Measurements from ENCODE around the gene ZDHHC6. TPM values are rescaled to one million over a fixed set of nuclear protein-coding genes. Genes with fewer than 3 reads are reported as not detected.

The ZDHHC6 gene
- total and polyA plus RNA-seq, 2 of the 8 experiments (the other 6 are each of a cell fraction or from before 2014, with no cell fraction given): 13.6 to 27.4 TPM

DNA sequence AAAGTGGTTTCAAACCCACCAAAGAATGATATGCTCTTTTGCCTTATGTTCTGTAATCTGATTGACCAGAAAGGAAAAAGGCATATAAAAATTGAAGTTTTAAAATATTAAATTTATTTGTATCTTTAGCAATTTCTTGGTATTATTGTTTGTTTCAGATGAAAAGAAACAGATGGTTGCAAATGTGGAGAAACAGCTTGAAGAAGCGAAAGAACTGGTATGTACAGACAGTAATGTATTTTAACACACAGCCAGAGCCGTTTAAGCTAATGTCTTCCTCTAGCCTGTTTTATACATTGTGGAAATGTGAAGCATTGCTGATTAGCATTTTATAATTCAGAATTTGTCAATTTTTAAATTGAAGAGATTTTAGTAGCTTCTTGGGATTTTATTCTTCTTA, 13.7 kb upstream of the ZDHHC6 start:
- ChIA-PET POLR2A (ENCODE audit: partially characterized antibody) (interaction anchor here (2.1 kb wide), 1 partner anchor 14 kb away, joined by 7 read pairs; the partner anchor contains the start of genes VTI1A and ZDHHC6), CTCF (ENCODE audit: partially characterized antibody) (interaction anchor here (1.0 to 1.8 kb wide), 2 partner anchors 12 to 13 kb away, joined by 5 to 6 read pairs; no protein-coding TSS in a partner anchor)
- Histone ChIP-seq H2BK5ac (ENCODE audit: low read depth, low read length) (no peak overlapping the region), H4K5ac (ENCODE audit: insufficient read length, low read depth, low read length) (no peak overlapping the region), H2AFZ (ENCODE audit: low read length) (no peak overlapping the region), H4K8ac (ENCODE audit: extremely low read depth, insufficient read depth, low read length) (no peak overlapping the region), H3K56ac (replicated peaks; ENCODE audit: insufficient read length, low read depth, low read length) (no peak overlapping the region), H3K4me3 (ENCODE audit: extremely low read depth in 1 of 4, insufficient read depth in 2 of 4, low read depth in 3 of 4, low read length in 4 of 4) (no peak overlapping the region), H3K14ac (ENCODE audit: insufficient read length) (no peak overlapping the region), H3K4ac (replicated peaks; ENCODE audit: insufficient read length, low read depth, low read length) (no peak overlapping the region), H3K36me3 (ENCODE audit: control insufficient read depth in 2 of 4, insufficient read depth in 4 of 4, low read length in 3 of 4) (peaks cover 0 to 19% (median 9%) of the 10 kb centered on the region in 4 experiments; a peak in 4 of 8 replicates), H3K79me1 (ENCODE audit: low read depth, low read length) (no peaks in the 10 kb centered on the region; the same call in 1 of the 2 replicates), H3K79me2 (ENCODE audit: control insufficient read depth in 1 of 2, insufficient read depth in 2 of 2, low read length in 2 of 2) (no peaks in the 10 kb centered on the region), H3K9me3 (ENCODE audit: insufficient read depth in 2 of 2, low read depth in 1 of 2, low read length in 1 of 2) (0 out of 4 replicates have a peak, but pooled peaks cover 0 to 3% of the 10 kb centered on the region in 2 experiments), H2BK15ac (ENCODE audit: low read length) (no peak overlapping the region), H2BK12ac (ENCODE audit: low read depth, low read length) (no peak overlapping the region), H4K20me1 (replicated peaks in 1 of 2; ENCODE audit: control insufficient read depth in 1 of 2, insufficient read depth in 2 of 2, low read length in 2 of 2) (no peaks in the 10 kb centered on the region), H3K27me3 (replicated peaks in 1 of 4; ENCODE audit: control insufficient read depth in 3 of 4, extremely low read depth in 1 of 4, insufficient read depth in 3 of 4, low read length in 3 of 4) (no peaks in the 10 kb centered on the region), H4K91ac (replicated peaks; ENCODE audit: insufficient read length, low read length) (no peak overlapping the region), H3K4me2 (ENCODE audit: insufficient read depth in 1 of 2, low read depth in 2 of 2, low read length in 2 of 2) (no peak overlapping the region), H3K23me2 (ENCODE audit: low read depth, low read length) (no peaks in the 10 kb centered on the region), H2AK5ac (ENCODE audit: low read depth, low read length) (no peak overlapping the region), H3K4me1 (replicated peaks in 1 of 4; ENCODE audit: control insufficient read depth in 3 of 4, insufficient read depth in 4 of 4, low read length in 3 of 4) (no peaks in the 10 kb centered on the region), H3K18ac (ENCODE audit: extremely low read depth, low read length) (no peak overlapping the region), H2BK20ac (ENCODE audit: low read length) (no peak overlapping the region), H3K23ac (ENCODE audit: insufficient read length) (no peak overlapping the region), H3K27ac (ENCODE audit: low read depth, low read length) (no peak overlapping the region), H3K9ac (replicated peaks in 1 of 4; ENCODE audit: extremely low read depth in 1 of 4, low read depth in 3 of 4, low read length in 3 of 4) (no peak overlapping the region), H2BK120ac (replicated peaks; ENCODE audit: low read depth, low read length) (no peak overlapping the region)
- 96% methylated on average over 2 of the region's 2 CpGs; no CpG with 5 or more reads in 1 of the 2 experiments for WGBS, 2 experiments (ENCODE audit: extremely low coverage in 1 of 2, insufficient coverage in 1 of 2, insufficient read length in 1 of 2, insufficient replicate concordance in 2 of 2, low coverage in 1 of 2, low lambda C conversion rate in 2 of 2, missing lambda C conversion rate in 1 of 2)
- no peak for DNase-seq (ENCODE audit: low read depth in 1 of 2, low spot score in 2 of 2)
- FAIRE-seq: no peak
- TF ChIP-seq KDM5A (IDR thresholded peaks at IDR 0.05; ENCODE audit: low read length): no peak

Measured in H1 (cell line).